ENCODE measurements around the gene MKI67.
"Not testable (repeated sequence)": the region's sequence is repeated elsewhere in the genome, so short reads cannot be mapped to it uniquely, and the experiment has no call there.

MKI67 gene

DNA sequence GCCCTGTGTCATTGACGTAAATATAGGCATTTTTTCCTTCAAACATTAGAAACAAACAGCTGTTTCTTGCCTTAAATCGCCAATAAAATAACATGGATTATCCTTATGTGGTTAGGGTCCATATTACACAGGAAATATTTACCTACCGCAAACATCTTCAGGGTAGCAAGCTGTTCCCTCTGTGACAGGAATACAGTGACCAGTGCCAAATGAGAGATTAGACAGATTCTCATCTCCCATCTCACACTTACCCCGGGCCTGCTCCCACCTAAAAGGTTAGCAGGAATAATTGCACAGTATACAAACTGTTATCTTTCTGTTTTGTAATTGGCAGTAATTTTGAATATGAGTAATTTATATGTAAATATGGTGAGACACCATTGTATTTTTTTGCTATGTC lies 16.5 kb downstream of the MKI67 start:
- DNase-seq (ENCODE audit: low read depth in 2 of 2): no peak

DNA sequence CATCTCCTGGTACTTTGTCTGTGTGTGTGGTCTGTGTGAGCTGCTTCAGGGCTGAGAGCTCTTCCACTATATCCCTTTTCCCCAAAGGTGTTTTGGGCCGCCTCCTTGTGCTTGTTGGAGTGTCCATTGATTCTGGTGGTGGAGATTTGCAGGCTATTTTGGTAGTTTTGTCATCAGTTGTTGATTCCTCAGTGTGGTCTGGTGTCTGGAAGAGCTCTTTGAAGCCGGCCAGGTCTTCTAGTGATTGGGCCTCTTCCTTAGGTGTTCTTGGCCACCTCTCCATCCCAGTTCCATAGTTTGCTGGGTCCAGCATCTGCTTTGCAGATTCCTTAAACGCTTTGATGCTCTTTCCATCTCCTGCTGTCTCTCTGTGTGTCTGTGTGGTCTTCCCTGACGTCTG lies 20.8 kb downstream of the MKI67 start:
- DNase-seq (ENCODE audit: low read depth in 2 of 2): no peak

GRCh38 chr10:128103229-128103714 lies 23.0 kb downstream of the MKI67 start:
- no peak for DNase-seq (ENCODE audit: low read depth in 2 of 2)

GRCh38 chr10:128102480-128103228 lies 23.6 kb downstream of the MKI67 start:
- no peak for DNase-seq (ENCODE audit: low read depth in 2 of 2)

- no peak for DNase-seq (ENCODE audit: low read depth in 2 of 2)
These were observed 24.3 kb downstream of the MKI67 start for GRCh38 chr10:128101901-128102300.

GRCh38 chr10:128099901-128100300 lies 26.3 kb downstream of the MKI67 start:
- DNase-seq (ENCODE audit: low read depth in 2 of 2): no peak

- DNase-seq (ENCODE audit: low read depth in 2 of 2): no peak
These were observed 27.6 kb downstream of the MKI67 start for GRCh38 chr10:128098631-128099030.

DNA sequence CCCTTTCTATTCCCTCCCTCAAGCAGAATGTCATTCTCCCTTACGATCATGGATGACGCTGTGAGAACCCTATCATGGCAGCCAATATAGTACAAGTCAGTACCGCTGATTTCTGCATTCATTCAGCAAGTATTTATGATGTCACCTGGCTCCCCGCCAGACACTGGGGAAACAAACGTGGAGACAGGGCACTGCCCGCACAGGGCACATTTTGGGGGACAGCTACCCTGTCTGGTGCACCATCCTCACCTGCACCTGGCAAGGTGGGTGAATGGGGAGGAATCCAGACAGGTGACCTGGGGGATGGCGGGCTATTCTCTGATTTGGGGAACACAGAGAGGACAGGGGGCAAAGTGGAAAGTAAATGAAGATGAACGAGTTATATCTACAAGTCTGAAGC lies 28.4 kb downstream of the MKI67 start:
- DNase-seq (ENCODE audit: low read depth in 2 of 2): no peak

- DNase-seq (ENCODE audit: low read depth in 2 of 2): no peak
These were observed 29.6 kb downstream of the MKI67 start for GRCh38 chr10:128096486-128097199.

DNA sequence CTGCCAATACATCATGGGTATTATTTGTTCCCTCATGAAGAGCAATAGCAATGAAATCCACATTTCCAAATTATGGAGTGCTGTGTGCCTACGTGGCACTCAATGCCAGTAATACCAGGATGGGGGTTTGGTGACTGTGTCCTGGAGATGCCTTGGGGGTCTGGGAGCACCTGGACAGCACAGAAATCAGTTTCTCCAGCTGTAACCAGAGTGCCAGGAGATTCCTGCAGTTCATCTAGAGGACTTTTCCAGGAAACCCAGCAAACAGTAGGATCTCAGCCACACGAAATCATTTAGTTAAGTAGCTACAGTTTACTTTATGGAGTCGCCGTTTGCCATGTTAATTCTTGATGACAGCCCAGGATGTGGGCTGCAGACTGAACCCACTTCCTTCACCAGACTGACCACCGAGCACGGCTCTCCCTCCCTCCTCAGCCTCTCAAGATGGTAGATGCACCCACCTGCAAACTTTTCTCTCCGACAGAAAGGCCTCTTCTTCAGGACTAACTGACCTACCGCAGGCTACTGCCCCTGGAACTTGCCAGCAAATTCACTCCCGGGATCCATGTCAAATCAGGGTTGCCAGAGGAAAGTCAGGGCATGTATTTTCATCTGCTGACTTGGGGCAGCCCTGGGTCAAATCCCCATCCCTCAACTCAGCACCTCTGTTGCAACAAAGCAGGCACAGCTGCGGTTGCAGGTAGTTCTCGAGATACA lies 30.3 kb downstream of the MKI67 start:
- DNase-seq (ENCODE audit: low read depth in 2 of 2): no peak

DNA sequence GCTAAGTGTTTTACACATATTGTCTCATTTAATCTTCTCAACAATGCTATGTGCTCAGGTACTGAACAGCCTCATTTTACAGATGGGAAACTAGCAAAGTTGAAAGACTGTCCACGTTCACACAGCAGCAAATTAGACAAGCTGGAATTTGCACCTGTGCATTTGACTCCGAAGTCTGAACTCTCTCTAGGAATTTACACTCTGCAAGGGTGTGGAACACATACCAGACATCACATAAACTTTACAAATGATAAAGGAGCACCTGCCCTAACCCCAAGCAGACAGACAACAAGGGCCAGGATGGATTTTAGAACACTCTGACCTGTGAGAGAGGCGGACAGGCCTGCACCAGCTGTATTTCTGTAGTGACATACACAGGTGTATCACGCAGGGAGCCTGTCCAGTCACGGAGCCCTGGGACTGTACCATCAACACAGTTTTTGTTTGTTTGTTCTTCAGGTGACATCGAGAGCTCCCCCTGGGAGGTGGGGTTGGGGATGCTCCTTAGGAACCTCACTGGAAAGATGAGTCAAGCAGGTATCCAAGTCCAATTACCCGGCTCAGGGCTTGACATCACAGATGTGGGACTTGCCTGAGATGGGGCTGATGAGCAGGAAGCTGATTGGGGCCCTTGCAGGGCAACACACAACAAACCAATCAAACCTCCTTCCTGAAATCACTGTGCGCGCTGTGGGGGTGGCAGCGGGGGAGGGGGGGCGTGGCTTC lies 31.0 kb downstream of the MKI67 start:
- DNase-seq (ENCODE audit: low read depth in 2 of 2): no peak

DNA sequence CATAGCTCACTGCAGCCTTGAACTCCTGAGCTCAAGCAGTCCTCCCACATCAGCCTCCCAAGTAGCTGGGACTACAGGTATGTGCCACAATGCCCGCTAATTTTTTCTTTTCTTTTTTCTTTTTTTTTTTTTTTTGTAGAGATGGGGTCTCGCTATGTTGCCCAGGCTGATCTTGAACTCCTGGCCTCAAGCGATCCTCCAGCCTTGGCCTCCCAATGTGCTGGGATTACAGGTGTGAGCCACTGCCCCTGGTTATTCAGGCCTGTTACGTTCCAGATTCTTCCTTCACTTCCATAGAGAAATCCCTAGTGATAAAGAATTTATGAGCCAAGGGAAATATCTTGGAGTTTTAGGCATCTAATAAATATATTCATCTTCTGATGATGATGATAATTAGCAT lies 31.6 kb downstream of the MKI67 start:
- not testable (repeated sequence) for DNase-seq (ENCODE audit: low read depth in 2 of 2)

DNA sequence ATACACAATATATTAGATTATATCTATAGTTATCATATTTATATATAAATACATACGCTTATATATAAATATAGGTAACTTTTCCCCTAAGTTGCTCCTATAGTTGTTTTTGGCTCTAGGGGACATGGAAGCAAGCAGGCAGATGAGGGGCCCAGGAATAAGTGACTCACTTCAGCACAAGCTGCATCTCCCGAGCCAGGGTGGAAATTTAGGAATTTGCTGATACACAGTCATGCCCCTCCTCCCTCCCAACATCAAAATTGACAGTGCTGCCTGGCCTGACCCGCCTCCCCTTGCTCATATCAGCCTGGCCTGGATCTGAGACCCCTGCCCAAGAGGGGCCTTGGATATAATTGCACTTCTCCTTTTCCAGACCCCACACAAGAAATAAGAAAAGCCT lies 33.8 kb downstream of the MKI67 start:
- no peak for DNase-seq (ENCODE audit: low read depth in 2 of 2)

DNA sequence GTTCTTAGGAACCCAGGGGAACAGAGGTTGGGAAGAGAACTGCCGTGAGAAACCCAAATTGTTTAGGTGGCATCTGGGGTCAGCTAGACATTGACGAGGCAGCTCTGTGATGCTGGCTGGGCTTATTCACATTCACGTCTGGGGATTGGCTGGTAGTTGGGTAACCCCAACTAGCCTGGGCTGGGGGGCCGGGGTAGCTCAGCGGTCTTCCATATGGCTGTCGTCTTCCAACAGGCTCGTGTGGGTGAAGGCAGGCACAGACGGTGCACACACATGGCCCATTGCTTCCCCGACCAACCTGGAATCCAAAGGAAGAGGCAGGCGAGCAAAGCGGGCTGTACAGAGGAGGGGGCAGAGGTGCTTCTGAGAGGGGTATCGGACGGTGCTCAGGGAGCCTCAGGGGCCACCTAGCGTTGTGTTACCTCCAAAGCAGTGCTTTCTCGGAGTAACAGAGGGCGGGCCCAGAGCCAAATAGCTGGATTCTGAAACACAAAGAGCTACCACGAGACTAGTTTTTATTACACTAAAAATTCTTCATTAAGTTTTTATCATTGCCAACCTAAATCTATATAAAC lies 34.5 kb downstream of the MKI67 start:
- DNase-seq (ENCODE audit: low read depth in 2 of 2): no peak

DNA sequence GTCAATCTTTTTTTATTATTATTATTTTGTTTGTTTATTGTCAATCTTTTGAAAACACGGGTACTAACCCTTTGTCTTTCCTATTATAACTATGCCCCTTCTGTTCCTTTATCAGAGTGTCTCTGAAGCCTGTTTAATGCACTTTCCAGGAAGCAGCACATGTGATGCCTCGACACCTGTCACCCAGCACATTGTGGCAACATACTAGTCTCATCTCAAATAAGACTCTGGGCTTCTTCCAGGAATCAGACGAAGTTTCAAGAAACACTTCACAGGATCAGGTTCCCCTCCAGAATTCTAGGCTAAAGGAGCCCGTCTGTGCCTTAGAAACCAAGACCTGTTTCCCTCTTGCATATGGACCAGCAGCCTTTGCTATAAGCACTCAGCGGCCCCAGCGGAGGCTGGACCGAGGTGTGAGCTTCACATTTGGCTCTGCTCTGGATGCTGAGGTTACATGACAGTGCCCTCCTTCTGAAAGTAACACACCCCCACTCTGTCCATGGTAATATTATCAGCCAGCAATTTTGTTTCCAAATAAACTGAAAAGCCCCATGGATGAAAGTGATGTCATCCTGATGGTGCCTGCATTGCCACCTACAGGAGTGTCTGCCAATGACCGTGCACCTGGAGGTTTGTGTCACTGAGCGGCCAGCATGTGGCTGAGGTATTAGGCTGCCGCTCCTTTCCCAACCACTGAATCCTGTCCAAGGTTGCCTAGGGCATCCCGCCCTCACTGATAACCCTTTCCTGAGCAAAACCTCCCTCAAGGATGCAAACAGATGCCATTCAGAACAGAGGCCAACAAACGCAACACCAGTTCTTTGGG lies 38.1 kb downstream of the MKI67 start:
- no peak for DNase-seq (ENCODE audit: low read depth in 2 of 2)

GRCh38 chr10:128087146-128087883 lies 38.9 kb downstream of the MKI67 start:
- no peak for DNase-seq (ENCODE audit: low read depth in 2 of 2)

GRCh38 chr10:128086003-128086863 lies 40.0 kb downstream of the MKI67 start:
- DNase-seq (ENCODE audit: low read depth in 2 of 2): no peak

- no peak for DNase-seq (ENCODE audit: low read depth in 2 of 2)
These were observed 41.2 kb downstream of the MKI67 start for GRCh38 chr10:128084991-128085390.

DNA sequence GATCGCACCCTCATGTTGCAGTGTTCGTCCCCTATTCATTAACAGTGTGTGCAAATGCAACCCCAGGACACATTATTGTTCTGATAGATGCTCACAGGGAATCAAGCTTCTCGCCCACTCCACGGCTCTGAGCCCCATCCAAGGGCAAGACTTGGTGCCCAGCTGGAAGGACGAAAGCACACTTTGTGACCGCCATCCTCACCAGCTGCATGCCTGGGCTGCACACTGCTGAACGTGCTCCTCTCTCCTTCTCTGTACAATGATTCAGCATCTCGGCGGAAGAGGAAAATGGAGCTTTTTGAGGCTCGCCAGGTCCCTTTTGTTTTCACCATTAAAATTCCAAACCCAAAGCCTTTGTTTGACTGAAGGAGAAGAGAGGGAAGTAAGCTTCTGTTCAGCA lies 41.9 kb downstream of the MKI67 start:
- no peak for DNase-seq (ENCODE audit: low read depth in 2 of 2)

Measured in fibroblast of skin of left quadriceps (primary cell).